Stimulated activated CD4-positive, alpha-beta T cell treated with anti-CD3 and anti-CD28 coated beads, Interleukin-2, amount 100 ng/mL, for 4 hours (primary cell): Measurements from ENCODE around the gene ZBTB5.
"Not testable (repeated sequence)": the region's sequence is repeated elsewhere in the genome, so short reads cannot be mapped to it uniquely, and the experiment has no call there.

ENCODE experiments used
- DNase-seq: peaks from one replicate; pipeline ENCODE4 v3.0.0-alpha.2; 2020; ENCODE audit warnings: low read depth

Gene ZBTB5

GRCh38 chr9:37465249-37466036 is at the start of gene ZBTB5:
Gene ZBTB5 (minus strand): TSS chr9:37465450. CDS start chr9:37442551, 22,899 bp downstream.
- peak; percentile 98 for DNase-seq

DNA sequence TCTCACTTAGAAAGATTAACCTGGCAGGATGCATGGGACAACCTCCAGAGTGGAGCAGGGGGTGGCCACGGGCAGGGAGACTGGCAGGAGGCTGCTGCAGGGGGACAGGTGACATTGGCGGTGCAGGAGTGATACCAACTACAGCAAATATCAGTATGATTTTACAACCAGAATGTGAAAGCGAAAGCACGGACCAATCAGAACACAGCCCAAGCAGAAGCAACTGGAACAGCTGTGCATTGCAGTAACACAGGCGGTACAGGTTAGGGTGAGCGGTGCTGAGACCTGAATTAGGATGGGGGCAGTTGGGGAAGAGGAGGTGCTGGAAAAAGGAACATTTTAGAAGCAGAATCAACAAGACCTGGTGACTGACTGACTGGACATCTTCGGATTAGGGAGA is 49.7 kb upstream of the ZBTB5 start:
- no peak for DNase-seq

GRCh38 chr9:37514415-37514814 is 49.2 kb upstream of the ZBTB5 start:
- not testable (repeated sequence) for DNase-seq

DNA sequence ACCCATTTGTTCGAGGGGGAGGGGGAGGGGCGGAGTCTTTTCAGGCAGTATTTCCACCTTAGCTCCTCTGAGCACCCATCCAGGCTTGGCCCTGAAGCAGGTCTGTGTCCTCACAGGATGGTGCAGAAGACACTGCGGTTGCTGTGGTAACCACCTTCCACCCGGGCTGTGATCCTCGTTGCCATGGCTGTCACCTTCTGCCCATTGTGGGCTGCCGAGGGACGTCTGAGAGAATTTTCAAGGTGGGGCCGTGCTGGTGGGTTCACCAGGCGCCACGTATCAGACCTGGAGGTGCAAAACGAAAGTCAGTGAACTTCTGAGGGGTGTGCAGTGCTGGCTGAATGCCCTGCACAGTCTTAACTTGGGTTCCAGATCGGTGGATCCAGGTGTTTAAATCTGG is 47.2 kb upstream of the ZBTB5 start:
- DNase-seq: no peak

GRCh38 chr9:37511016-37512010 is 46.1 kb upstream of the ZBTB5 start:
- DNase-seq: no peak

DNA sequence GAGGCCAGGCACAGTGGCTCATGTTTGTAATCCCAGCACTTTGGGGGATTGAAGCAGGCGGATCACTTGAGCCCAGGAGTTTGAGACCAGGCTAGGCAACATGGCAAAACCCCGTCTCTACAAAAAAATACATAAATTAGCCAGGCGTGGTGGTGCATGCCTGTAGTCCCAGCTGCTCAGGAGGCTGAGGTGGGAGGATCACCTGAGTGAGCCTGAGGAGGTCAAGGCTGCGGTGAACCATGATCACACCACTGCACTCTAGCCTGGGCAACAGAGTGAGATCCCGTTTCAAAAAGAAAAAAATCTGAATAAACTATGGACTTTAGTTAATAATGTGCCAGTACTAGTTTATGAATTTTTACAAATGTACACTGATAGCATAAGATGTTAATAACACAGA is 44.8 kb upstream of the ZBTB5 start:
- DNase-seq: not testable (repeated sequence)

- DNase-seq: no peak
These were observed 44.3 kb upstream of the ZBTB5 start for GRCh38 chr9:37509536-37509935.

DNA sequence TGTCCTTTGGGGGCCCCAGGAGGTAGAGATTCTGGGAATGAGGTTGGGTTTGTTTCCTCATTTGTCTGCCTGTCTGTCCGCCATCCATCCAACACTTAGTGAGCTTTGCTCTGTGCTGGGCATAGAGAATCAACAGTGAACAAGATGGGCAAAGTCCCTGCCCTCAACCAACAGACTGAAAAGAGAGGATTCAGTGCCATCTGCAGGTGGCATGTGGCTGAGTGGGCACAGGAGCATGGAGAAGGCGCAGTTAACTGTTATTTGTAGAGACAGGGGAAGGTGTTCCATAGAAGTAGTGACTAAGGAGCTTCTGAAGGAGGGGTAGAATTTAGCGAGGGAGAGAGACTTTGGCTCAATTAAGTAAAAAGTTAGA is 43.6 kb upstream of the ZBTB5 start:
- DNase-seq: no peak

GRCh38 chr9:37508135-37508833 is 43.0 kb upstream of the ZBTB5 start:
- no peak for DNase-seq

GRCh38 chr9:37507566-37508134 is 42.4 kb upstream of the ZBTB5 start:
- DNase-seq: no peak

DNA sequence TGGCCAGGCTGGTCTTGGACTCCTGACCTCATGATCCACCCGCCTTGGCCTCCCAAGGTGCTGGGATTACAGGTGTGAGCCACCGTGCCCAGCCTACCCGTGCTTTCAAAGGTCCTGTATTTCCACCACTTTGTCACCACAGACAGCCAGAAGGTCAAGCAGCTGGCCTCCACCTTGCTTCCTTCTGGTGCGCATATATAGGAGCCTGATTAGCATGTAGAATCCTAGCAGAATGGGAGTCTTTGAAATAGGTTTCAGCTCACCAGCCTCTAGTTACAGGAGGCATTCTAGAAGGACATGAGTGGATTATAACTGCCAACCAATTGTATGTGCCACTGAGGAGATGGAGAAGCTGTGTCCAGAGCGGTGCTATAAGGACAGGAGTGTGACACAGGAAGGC is 39.4 kb upstream of the ZBTB5 start:
- no peak for DNase-seq

GRCh38 chr9:37503736-37504135 is 38.5 kb upstream of the ZBTB5 start:
- DNase-seq: no peak

- DNase-seq: no peak
These were observed 36.8 kb upstream of the ZBTB5 start for GRCh38 chr9:37501957-37502596.

GRCh38 chr9:37499297-37499696 is 34.0 kb upstream of the ZBTB5 start:
- no peak for DNase-seq

GRCh38 chr9:37498457-37498856 is 33.2 kb upstream of the ZBTB5 start:
- no peak for DNase-seq

DNA sequence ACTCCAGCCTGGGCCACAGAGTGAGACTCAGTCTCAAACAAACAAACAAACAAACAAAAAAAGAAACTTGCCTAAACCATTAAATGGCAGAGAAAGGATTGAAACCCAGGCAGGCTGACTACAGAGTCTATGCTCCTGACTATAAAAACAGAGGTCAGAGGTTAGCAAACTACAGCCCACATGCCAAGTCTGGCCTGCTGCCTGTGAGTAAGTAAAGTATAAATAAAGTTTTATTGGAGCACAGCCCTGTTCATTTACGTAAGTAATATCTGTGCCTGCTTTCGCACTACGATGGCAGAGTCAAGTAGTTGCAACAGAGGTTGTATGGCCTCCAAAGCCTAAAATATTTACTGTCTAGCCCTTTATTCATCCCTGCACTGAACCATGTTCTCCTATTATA is 32.1 kb upstream of the ZBTB5 start:
- DNase-seq: no peak

DNA sequence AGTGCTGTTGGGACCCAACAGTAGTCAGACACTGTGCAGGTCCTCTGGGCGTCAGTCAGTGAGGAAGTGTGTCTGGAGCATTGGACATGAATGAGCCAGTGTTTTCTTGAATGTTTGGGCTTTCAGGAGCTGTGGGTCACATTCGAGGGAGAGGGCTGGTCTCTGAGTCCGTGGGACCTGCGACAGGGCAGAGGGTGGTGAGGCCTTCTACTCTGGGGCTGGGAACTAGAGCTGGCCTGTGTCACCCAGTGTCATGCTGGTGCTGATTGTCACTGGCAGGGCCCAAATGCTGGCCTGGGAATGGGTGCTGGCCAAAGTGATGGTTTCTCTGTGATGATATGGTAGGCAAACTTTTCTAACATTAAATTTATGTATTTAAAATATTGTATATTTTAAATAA is 30.8 kb upstream of the ZBTB5 start:
- no peak for DNase-seq

DNA sequence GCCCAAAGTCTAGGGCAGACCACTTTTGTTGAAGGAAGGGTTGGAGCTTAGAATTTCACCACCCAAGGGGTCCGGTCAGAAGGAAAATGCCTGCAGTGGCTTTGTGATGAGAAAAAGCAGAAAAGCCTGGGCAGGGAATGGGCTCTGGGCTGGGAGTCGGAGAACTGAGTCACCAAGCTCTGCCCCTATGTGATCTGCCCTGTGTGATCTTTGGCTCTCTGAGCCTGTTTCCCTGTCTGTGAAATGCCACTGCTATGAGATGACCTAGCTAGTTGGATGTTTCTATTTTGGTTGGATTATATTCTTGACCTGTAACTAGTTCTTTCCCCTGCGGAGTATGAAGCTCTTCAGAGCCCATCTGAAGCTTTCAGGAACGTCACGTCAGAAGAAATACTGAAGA is 30.3 kb upstream of the ZBTB5 start:
- DNase-seq: no peak

DNA sequence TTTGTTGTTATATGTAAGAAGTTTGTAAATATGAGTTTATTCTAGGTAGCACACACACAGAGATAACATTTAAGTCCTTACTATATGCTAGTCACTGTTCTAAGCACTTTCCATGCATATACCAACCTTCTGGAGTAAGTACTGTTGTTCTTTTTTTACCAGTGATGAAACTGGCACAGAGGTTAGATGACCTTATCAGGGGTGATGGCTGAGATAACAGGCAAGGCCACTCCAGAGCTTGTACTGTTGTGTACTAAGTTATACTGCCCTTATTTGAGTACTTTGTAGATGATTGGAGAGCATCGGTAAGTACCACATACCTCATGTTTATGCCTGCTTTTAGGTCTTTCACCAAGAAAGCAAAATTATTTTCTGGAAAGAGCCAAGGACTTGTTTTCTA is 26.7 kb upstream of the ZBTB5 start:
- no peak for DNase-seq

DNA sequence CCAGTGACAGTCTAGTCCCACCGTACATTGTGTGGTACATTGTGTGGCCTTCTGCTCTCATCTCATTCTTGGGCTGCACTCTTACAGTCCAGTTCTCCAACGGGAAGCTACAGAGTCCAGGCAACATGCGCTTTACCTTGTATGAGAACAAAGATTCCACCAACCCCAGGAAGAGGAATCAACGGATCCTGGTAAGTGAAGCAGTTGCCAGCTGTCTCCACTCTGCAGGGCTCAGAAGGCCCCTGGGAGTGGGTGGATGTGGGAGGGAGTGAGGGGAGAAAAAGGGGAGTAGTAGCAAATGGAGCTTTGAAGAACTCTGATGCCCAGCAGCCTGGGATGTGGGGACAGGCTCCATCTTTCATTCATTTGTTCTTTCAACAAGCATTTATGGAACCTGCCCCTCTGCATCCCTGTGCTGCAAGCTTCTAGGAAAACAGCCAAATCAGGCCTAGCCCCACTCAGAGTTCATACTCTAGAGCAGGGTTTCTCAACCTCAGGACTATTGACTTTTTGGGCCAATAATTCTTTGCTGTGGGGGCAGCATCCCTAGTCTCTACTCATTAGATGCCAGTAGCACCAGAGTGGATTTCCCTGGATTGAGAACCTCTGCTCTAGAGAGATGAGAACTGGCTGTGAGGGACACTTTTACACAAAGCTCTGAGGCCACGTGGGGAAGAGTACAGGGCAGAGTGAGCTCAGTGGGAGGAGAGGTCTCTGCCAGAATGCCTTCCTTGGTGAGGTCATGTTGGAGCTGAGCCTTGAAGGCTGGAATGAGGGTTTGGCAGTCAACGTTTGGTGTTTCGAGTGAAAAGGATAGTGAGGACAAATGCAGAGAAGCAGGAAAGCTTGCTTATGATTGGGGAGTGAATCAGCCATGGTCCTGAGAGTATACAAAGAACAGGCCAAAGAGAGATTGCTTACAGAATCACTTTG is 21.6 kb upstream of the ZBTB5 start:
- DNase-seq: no peak

DNA sequence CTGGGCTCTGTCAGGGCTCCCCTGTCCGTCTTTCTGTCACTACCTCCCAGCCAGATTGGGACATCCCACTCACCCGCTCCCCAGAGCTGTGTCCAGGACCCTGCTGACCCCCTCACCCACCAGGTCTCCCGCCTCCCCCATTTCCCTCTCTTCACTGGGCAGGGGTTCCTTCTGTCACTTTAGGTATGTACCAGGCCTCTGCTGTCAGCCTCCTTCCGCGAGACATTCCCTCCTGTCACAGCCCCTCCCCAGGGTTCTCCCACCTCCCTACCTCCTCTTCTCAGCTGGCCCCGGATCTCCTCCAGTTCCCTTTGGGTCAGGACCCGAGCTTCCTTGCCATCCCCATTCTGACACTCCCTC is 21.0 kb upstream of the ZBTB5 start:
- DNase-seq: no peak
